Activated CD4-positive, alpha-beta T cell treated with anti-CD3 and anti-CD28 coated beads, Interleukin-2, amount 10 ng/mL, durations not matched to agents 24 days and 14 days (primary cell): ENCODE measurements around the gene CFI. TPM values are rescaled to one million over a fixed set of nuclear protein-coding genes. Genes with fewer than 3 reads are reported as not detected.
"Not testable (repeated sequence)": the region's sequence is repeated elsewhere in the genome, so short reads cannot be mapped to it uniquely, and the experiment has no call there.

Experiments
- DNase-seq: peaks from one replicate; pipeline ENCODE4 v3.0.0; 2022
- H3K27ac Mint-ChIP-seq: one replicate; pipeline ENCODE4 v1.8.0; 2022; ENCODE audit warnings: mild to moderate bottlenecking, mixed read lengths
- H3K27me3 Mint-ChIP-seq: one replicate; pipeline ENCODE4 v1.8.0; 2022; ENCODE audit warnings: mixed read lengths
- H3K36me3 Mint-ChIP-seq: one replicate; pipeline ENCODE4 v1.8.0; 2022; ENCODE audit warnings: low read depth, mild to moderate bottlenecking, mixed read lengths
- H3K4me1 Mint-ChIP-seq: one replicate; pipeline ENCODE4 v1.8.0; 2021; ENCODE audit warnings: mixed read lengths
- H3K4me3 Mint-ChIP-seq: one replicate; pipeline ENCODE4 v1.8.0; 2022; ENCODE audit warnings: mild to moderate bottlenecking, moderate library complexity, mixed read lengths
- H3K9me3 Mint-ChIP-seq: one replicate; pipeline ENCODE4 v1.8.0; 2021; ENCODE audit warnings: mixed read lengths
- intact Hi-C: fragments of 100-400 bp; cut with micrococcal nuclease; formaldehyde crosslinking; loops from one replicate; pipeline ENCODE4 v1.15.1; 2023
- total RNA-seq: library from RNA; stranded (reverse); gene quantifications from 2 replicates; pipeline ENCODE4 v1.2.3, GENCODE V29; 2022

The CFI gene
- total RNA-seq, 1 donor from 2014 or later: not detected

DNA sequence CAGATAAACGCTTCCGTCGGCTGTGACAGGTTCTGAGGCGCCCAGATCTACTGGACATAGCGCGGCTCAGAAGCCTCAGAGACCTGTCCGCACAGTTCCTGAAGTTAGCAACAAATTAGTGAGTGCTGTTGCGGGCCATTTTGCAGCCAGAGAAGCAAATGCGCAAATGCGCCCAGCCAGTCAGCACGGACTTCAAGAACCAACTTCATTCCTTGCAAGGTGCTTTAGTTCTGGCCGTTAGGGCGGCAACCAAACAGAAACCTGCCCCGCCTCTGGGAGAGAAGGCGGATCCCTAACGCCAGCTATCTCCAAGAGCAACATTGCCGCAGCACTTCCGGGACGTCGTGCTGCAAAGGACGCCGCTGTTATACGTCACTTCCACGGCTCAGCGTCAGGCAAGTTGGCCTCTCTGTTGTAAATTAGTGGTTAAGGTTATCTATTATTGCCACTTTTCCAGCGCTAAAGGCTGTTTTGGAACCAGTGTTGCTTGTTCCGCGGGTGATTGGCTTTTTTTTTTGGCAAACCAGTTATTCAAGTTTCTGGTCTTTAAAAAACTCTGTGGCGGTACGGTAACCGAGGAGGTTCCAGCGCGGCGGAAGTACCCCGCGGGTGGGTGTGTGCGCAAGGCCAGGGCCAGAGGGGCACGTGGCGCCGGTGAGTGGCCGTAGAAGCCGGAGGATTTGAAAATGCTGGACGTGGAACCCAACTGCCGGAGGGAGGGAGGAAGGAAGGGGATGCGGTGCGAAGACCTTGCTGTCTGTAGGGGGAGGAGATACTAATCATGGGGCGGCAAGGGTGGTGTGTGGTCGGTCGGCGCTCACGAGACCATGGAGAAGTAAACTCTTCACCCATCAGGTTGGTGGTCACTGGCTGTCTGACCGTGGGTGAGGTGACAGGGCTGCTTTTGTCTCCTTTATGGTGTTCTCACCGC is 13.6 kb upstream of the CFI start, which contains the start of gene GAR1:
Gene GAR1 (plus strand): TSS at position 612 of the 931 bp plus-strand sequence. CDS start 403 bp downstream, outside the sequence.
- Mint-ChIP-seq H3K27ac (peak within 1 kb of the TSS; percentile 98), H3K36me3 (peaks cover 39% of the 10 kb centered on the region), H3K4me3 (peak within 1 kb of the TSS; percentile 95), H3K4me1 (peaks cover 37% of the 10 kb centered on the region), H3K9me3 (no peaks in the 10 kb centered on the region), H3K27me3 (no peaks in the 10 kb centered on the region)
- DNase-seq: peak; percentile 97
- intact Hi-C loops: loop anchor here (1.0 to 10.0 kb wide), 13 partner anchors 53 to 1828 kb away; partner anchors contain the start of genes CASP6, HADH, OSTC and PLA2G12A

DNA sequence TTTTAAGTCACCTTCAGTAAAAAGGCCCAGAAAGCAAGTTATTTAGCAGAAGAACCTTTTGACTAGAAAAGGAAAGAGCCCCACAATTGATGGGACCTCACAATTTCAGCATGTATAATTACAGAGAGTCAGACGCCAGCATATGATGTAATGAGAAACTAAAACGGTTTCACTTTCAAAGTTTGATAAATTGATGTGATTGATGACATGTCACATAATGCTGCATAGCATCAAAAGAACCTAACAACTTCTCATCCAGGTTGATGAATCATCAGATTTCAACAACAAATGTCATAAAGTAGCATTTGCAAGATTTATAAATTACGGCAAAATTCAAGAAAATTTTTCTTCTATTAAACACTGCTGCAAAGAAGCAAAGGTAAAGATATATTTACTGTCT is 9.9 kb upstream of the CFI start:
- H3K27me3 Mint-ChIP-seq: peaks cover 7% of the 10 kb centered on the region
- intact Hi-C loops: loop anchor here (10.0 kb wide), 3 partner anchors 483 to 1187 kb away; partner anchors contain the start of genes OSTC and RPL34
- no peak for DNase-seq
- H3K27ac Mint-ChIP-seq: no peak overlapping the region
- no peak overlapping the region for H3K4me3 Mint-ChIP-seq
- H3K36me3 Mint-ChIP-seq: peaks cover 8% of the 10 kb centered on the region
- no peaks in the 10 kb centered on the region for H3K9me3 Mint-ChIP-seq
- peaks cover 14% of the 10 kb centered on the region for H3K4me1 Mint-ChIP-seq

DNA sequence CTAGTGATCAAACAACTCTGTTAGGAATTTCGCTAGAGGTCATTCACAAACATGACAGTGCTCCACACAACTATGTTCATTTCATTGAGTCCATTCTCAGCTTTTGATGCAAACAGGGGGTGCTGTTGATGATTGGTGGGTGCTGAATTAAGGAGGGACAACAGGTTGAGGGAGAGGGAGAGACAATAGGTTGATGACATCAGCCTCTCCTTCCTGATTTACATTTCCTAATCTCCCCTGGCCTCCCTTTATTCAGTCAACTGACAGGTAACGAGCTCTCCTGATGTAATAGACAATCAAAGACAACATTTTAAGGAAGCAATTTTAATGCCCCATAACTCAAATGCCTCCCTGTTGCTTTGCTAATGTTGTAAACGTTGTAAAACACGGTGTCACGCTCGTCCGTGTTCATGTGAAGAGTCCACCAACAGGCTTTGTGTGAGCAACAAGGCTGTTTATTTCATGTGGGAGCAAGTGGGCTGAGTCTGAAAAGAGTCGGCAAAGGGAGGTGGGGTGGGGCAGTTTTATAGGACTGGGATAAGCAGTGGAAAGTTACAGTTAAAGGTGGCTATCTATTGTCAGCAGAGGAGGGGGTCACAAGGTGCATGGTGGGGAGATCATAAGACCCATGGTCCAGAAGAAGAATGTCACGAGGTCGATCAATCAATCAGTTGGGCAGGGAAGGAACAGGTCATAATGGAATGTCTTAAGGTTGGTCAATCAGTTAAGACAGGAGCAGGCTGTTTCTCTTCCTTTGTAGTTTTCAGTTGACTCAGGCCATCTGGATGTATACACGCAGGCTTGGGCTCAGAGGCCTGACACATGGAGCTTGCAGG is 9.0 kb upstream of the CFI start:
- intact Hi-C loops: loop anchor here (10.0 kb wide), 3 partner anchors 484 to 1186 kb away; partner anchors contain the start of genes OSTC and RPL34
- H3K9me3 Mint-ChIP-seq: no peaks in the 10 kb centered on the region
- no peak for DNase-seq

DNA sequence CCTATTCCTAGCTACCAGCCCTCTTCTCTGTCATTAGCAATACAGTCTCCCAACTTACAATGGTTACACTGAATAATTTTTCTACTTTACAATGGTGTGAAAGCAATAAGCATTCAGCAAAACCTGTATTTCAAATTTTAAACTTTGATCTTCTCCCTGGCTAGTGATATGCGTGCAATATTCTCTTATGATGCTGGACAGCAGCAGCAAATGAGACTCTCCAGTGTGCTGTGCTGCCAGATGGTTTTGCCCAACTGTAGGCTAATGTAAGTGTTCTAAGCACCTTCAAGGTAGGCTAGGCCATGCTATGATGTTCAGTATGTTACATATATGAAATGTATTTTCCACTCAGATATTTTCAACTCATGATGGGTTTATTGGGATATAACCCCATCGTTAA is 7.9 kb upstream of the CFI start:
- no peak overlapping the region for H3K4me3 Mint-ChIP-seq
- peaks cover 5% of the 10 kb centered on the region for H3K4me1 Mint-ChIP-seq
- no peak overlapping the region for H3K27ac Mint-ChIP-seq
- peaks cover 7% of the 10 kb centered on the region for H3K27me3 Mint-ChIP-seq
- DNase-seq: no peak
- no peaks in the 10 kb centered on the region for H3K9me3 Mint-ChIP-seq
- no peaks in the 10 kb centered on the region for H3K36me3 Mint-ChIP-seq
- intact Hi-C loops: loop anchor here (10.0 kb wide), 3 partner anchors 485 to 1185 kb away; partner anchors contain the start of genes OSTC and RPL34

More for the DNA sequence above, 9.0 kb upstream of the CFI start:
- H3K4me1 Mint-ChIP-seq: peaks cover 8% of the 10 kb centered on the region
- peaks cover 7% of the 10 kb centered on the region for H3K27me3 Mint-ChIP-seq
- H3K27ac Mint-ChIP-seq: no peak overlapping the region
- no peak overlapping the region for H3K4me3 Mint-ChIP-seq
- peaks cover 2% of the 10 kb centered on the region for H3K36me3 Mint-ChIP-seq

DNA sequence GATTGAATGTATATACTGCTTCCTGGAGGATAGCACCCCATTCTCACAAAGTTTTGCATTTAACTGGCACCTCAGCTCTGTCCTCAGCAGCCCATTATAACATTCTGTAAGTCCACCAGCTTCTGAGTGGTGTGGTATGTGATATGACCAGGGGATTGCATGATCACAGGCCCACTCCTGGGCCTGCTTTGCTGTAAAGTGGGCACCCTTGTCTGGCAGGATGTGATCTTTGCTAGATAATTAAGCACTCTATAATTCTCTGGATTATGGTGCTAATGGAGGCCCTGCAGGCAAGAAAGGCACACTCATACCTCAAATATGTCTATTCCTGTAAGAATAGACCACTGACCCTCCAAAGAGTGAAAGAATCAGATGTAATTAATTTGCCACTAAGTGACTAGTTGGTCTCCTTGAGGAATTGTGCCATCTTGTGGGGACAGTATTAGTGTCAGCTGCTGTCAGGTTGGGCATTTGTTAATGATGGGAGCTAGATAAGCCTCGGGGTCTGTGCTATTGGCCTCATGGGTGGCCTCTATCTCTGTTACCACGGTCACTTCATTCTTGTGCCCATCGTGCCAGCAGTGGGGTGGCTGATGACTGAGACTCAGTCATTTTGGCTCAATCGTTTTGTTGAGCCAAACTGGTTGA is 2.2 kb upstream of the CFI start:
- H3K27me3 Mint-ChIP-seq: peaks cover 7% of the 10 kb centered on the region
- H3K27ac Mint-ChIP-seq: no peak overlapping the region
- H3K4me1 Mint-ChIP-seq: no peaks in the 10 kb centered on the region
- H3K9me3 Mint-ChIP-seq: no peaks in the 10 kb centered on the region
- no peaks in the 10 kb centered on the region for H3K36me3 Mint-ChIP-seq
- intact Hi-C loops: no loop called here
- DNase-seq: peak; percentile 67
- H3K4me3 Mint-ChIP-seq: no peak overlapping the region

DNA sequence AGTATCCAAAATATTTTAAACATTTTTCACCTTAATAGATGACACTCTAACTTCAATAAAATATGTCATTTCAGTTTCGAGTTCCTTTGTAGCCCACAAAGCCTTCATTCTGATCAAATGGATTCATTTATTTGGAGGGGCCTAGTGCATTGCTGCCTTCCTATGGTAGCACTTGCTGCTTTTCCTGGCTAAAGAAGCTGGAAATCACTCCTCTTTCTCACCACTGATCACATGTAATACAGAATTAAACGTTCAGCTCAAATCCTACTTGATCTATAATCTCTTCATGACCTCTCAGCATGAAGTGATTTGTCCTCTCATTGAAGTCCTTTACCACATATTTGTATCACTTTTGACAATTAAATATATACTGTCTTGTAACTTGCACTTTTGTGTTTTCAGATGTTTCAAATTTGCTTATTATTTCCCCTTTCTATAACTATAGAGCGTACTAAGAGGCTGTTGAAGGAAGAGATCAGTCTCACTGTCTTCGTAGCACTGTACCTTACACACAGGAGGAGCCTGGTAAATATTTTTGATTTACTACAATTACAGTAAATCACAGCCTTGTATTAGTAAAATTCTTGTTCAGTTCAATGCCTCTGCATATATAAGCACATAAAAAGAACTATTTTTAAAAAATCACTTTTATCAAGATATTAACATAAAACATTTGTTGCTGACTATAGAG is 555 bp downstream of the CFI start:
- Mint-ChIP-seq H3K4me1 (no peaks in the 10 kb centered on the region), H3K4me3 (no peak overlapping the region), H3K36me3 (no peaks in the 10 kb centered on the region), H3K9me3 (peaks cover 7% of the 10 kb centered on the region), H3K27ac (no peak overlapping the region), H3K27me3 (peaks cover 16% of the 10 kb centered on the region)
- DNase-seq: no peak
- intact Hi-C loops: no loop called here

DNA sequence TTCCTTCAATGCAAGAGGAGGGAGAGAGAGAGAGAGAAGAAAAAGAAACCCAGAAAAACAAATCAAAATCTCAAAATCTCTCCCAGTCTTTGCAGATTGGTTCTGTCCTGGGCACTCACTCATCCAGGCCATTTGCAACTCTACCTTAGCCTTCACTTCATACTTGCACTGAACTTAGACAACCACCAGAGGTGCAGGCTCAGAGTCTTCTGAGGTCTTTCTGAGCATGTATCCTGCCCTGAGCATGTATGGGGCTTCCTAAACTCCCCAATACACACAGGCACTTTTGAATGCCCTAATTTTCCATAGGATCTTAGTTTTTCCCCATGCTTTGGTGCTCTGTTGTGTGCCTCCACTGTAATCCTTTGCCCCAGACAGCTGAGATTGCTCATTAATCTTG is 2.9 kb downstream of the CFI start:
- Mint-ChIP-seq H3K4me3 (no peak overlapping the region), H3K9me3 (peaks cover 18% of the 10 kb centered on the region), H3K36me3 (peaks cover 4% of the 10 kb centered on the region), H3K27me3 (peaks cover 16% of the 10 kb centered on the region), H3K27ac (no peak overlapping the region), H3K4me1 (no peaks in the 10 kb centered on the region)
- intact Hi-C loops: no loop called here
- DNase-seq: no peak

DNA sequence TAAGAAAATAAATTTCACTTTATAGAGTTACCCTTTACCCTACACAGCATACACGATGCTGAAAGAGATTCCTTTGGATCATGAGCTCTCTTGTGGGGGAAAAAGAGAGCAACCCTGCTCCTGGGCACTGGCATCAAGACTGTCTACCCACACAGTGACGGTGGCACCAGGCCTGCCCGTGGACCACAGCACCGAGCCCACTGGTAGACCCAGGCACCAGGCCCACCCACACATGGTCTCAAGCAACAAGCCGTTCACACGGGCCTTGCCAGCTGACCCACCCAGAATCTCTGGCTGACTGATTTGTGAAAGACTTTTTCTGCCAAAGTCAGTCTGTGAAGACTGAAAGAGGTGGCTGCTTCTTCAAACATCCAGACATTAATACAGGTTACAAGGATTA is 6.7 kb downstream of the CFI start:
- no peak for DNase-seq
- peaks cover 33% of the 10 kb centered on the region for H3K27me3 Mint-ChIP-seq
- no peaks in the 10 kb centered on the region for H3K4me1 Mint-ChIP-seq
- no peak overlapping the region for H3K4me3 Mint-ChIP-seq
- no peak overlapping the region for H3K27ac Mint-ChIP-seq
- peaks cover 18% of the 10 kb centered on the region for H3K9me3 Mint-ChIP-seq
- intact Hi-C loops: no loop called here
- H3K36me3 Mint-ChIP-seq: peaks cover 4% of the 10 kb centered on the region

DNA sequence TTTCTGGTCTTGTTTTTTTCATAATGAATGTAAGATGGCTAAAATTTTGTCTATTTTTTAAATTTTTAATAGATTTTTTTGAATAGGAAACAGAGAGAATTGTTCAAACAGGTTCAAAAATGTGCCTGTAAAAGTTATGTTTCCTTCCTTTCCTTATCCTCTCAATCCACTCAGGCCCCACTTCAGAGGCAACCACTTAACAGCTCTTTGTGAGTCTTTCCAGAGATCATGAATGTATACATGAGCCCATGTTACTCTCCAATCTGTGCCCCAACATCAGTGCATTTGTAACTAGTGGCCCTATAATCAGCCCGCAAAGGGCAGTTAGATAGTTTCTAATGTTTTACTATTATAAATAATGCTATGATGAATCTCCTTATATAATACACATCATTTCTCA is 14.0 kb downstream of the CFI start:
- Mint-ChIP-seq H3K4me1 (no peaks in the 10 kb centered on the region), H3K36me3 (no peaks in the 10 kb centered on the region), H3K9me3 (no peaks in the 10 kb centered on the region), H3K27ac (no peak overlapping the region), H3K27me3 (peaks cover 30% of the 10 kb centered on the region), H3K4me3 (no peak overlapping the region)
- intact Hi-C loops: no loop called here
- DNase-seq: no peak

DNA sequence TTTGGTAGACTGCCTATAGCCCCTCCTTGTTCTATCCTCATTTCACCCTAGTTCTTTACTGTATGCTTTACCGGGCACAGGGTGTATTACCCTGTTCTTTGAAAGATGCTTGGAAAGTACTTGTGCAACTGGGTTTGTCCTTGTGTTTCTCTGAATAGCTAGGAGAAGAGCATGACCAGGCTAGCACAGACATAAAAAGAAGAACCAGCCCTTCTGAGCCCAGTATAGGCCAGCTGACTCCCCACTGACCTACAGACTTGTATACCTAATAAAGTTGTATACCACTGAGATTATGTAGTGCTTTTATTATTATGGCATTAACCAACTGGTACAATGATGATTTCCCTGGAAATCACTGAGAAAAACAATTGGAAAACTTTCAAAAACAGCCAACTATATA is 15.0 kb downstream of the CFI start:
- no peak overlapping the region for H3K27ac Mint-ChIP-seq
- no peak overlapping the region for H3K4me3 Mint-ChIP-seq
- no peaks in the 10 kb centered on the region for H3K36me3 Mint-ChIP-seq
- no peaks in the 10 kb centered on the region for H3K4me1 Mint-ChIP-seq
- no peaks in the 10 kb centered on the region for H3K9me3 Mint-ChIP-seq
- intact Hi-C loops: no loop called here
- DNase-seq: no peak
- peaks cover 33% of the 10 kb centered on the region for H3K27me3 Mint-ChIP-seq

DNA sequence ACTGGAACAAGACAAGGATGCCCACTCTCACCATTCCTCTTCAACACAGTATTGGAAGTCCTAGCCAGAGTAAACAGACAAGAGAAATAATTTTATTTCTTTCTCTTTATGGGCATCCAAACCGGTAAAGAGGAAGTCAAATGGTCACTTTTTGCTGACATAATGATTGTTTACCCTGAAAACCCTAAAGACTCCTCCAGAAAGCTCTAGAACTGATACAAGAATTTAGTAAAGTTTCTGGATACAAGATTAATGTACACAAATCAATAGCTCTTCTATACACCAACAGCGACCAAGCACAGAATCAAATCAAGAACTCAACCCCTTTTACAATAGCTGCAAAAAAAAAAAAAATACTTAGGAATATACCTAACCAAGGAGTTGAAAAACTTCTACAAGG is 19.7 kb downstream of the CFI start:
- H3K36me3 Mint-ChIP-seq, H3K4me1 Mint-ChIP-seq, H3K9me3 Mint-ChIP-seq, H3K4me3 Mint-ChIP-seq, DNase-seq, H3K27ac Mint-ChIP-seq, intact Hi-C loops: not testable (repeated sequence)
- peaks cover 15% of the 10 kb centered on the region for H3K27me3 Mint-ChIP-seq

DNA sequence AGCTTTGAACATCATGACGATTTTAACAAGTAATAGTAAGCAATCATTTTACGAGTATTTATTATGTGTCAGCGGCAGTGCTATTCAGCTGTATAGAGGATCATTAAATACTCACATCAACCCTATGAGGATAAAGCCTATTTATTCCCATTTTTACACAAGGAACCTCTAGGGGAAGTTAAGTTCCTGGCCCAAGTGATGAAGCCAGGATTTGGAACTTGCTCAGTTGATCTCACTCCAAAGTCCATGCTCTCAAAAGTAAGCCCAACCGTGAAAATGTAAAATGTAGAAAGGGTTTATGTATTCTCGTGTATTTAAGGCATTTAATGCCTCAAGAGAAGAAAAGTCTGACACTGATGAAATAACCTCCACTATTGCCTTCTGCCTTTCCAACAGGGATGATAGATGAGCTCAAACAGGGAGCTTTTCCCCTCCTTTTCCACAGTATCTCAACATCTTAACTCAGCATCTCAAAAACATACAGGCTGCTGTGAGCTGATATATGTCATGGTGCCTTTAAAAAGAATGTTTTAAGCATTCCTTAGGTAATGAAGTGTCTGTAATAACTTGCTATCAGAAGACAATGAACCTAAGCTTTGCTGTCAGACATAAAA is 36.9 kb downstream of the CFI start:
- intact Hi-C loops: loop anchor here (5.0 kb wide), 1 partner anchor 52 kb away; the partner anchor contains the start of gene GAR1
- no peak for DNase-seq
- H3K27ac Mint-ChIP-seq: no peak overlapping the region
- no peaks in the 10 kb centered on the region for H3K9me3 Mint-ChIP-seq
- H3K27me3 Mint-ChIP-seq: peaks cover 8% of the 10 kb centered on the region
- no peaks in the 10 kb centered on the region for H3K36me3 Mint-ChIP-seq
- H3K4me3 Mint-ChIP-seq: no peak overlapping the region
- peaks cover 5% of the 10 kb centered on the region for H3K4me1 Mint-ChIP-seq
